ENCODE measurements around the gene MREG.

GRCh38 chr2:215937190-215937589, 76.2 kb downstream of the MREG start:
- TF ChIP-seq REST (IDR thresholded peaks at IDR 0.05) (no peak), RAD21 (IDR thresholded peaks at IDR 0.05) (no peak)

Data from liver (tissue), 2 donors.